ENCODE results near the gene ALPK1.

DNA sequence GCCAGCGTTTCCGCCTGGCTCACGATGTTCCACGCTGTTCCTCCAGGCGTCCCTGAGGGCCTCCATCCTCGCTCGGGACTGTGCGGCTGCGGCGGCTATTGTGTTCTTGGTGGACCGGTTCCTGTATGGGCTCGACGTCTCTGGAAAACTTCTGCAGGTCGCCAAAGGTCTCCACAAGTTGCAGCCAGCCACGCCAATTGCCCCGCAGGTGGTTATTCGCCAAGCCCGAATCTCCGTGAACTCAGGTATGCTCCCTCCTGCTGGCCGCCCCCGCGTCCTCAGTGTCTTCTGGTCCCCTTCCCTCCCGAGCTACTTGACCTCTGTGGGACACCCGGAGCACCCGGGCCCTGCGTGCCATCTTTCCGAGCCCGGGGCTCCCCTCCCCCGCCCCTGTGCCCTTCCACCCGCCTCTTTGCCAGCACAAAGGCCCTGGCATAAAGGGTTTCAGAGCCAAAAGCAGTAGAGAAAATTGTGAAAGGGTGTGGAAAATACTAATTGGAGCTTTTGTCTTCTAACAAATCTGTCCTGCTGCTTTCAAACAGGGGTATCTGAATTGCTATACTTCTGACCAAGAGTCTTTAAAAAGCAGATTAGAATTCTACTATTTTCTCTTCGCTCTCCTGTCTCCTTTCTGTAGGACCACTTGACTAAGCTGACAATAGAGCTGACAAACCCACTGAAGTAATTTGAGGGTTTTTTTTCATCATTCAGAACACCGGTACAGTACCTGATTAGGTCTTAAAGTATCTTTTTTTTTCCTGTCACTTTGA lies 114.8 kb downstream of the ALPK1 start:
- no peak for TF ChIP-seq YY1 (IDR thresholded peaks at IDR 0.05; ENCODE audit: low read depth)
- no peak for TF ChIP-seq TCF12 (IDR thresholded peaks at IDR 0.05; ENCODE audit: low read depth)
- TF ChIP-seq, protein P1, sequence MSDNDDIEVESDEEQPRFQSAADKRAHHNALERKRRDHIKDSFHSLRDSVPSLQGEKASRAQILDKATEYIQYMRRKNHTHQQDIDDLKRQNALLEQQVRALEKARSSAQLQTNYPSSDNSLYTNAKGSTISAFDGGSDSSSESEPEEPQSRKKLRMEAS (IDR thresholded peaks at IDR 0.05): no peak

All from Ishikawa (cell line).